ENCODE measurements around the gene RIPK3. TPM values are rescaled to one million over a fixed set of nuclear protein-coding genes. Genes with fewer than 3 reads are reported as not detected.

RIPK3 gene
- total and polyA plus RNA-seq, 8 donors, result 6.4 to 42.6 (median 13.5) TPM

GRCh38 chr14:24317141-24317928 is 22.5 kb downstream of the RIPK3 start:
- Histone ChIP-seq H3K27me3 (peaks cover 0 to 41% (median 4%) of the 10 kb centered on the region in 3 donors), H3K36me3 (peaks cover 0 to 5% (median 0%) of the 10 kb centered on the region in 4 donors), H3K27ac (peak overlapping the region in 2 of 5 donors; percentile 88 to 95), H3K4me1 (peaks cover 17 to 52% (median 31%) of the 10 kb centered on the region in 4 donors), H3K9me3 (no peaks in the 10 kb centered on the region), H3K4me3 (no peak overlapping the region)
- DNase-seq, result no peak
- intact Hi-C loops (cut with DNase I; ENCODE audit: low total_unique reads), result no loop called here
- WGBS, 5 donors, result 88 to 94% (median 91%) methylated on average over 3 of the region's 3 CpGs
- TF ChIP-seq POLR2AphosphoS5 (IDR thresholded peaks at IDR 0.05), result no peak

- Histone ChIP-seq H3K4me3 (peak overlapping the region in 1 of 4 donors; percentile 18), H3K36me3 (peaks cover 0 to 3% (median 0%) of the 10 kb centered on the region in 4 donors), H3K27me3 (peaks cover 0 to 41% (median 4%) of the 10 kb centered on the region in 3 donors), H3K27ac (peak overlapping the region; percentile 37 to 95 (median 66)), H3K9me3 (no peaks in the 10 kb centered on the region), H3K4me1 (peaks cover 24 to 60% (median 38%) of the 10 kb centered on the region in 4 donors)
- WGBS, 5 donors, result 43 to 68% (median 54%) methylated on average over 9 to 18 of the region's 18 CpGs
- DNase-seq, result no peak
- TF ChIP-seq EP300 (IDR thresholded peaks at IDR 0.05), result no peak
- no peak for TF ChIP-seq CTCF (IDR thresholded peaks at IDR 0.05)
- TF ChIP-seq POLR2AphosphoS5 (IDR thresholded peaks at IDR 0.05), result no peak
- TF ChIP-seq POLR2A (IDR thresholded peaks at IDR 0.05), result no peak
- intact Hi-C loops (cut with DNase I; ENCODE audit: low total_unique reads), result no loop called here
Measured at GRCh38 chr14:24316597-24316950, 23.2 kb downstream of the RIPK3 start.

GRCh38 chr14:24315807-24316596 is 23.8 kb downstream of the RIPK3 start:
- peak in 4 of 7 experiments; percentile 8 to 36 (median 22) for TF ChIP-seq CTCF (IDR thresholded peaks at IDR 0.05)
- TF ChIP-seq POLR2A (IDR thresholded peaks at IDR 0.05), result no peak
- peak in 2 of 3 donors; percentile 14 to 40 for TF ChIP-seq POLR2AphosphoS5 (IDR thresholded peaks at IDR 0.05)
- TF ChIP-seq EP300 (IDR thresholded peaks at IDR 0.05), result no peak
- intact Hi-C loops (cut with DNase I; ENCODE audit: low total_unique reads), result no loop called here
- Histone ChIP-seq H3K27ac (peak overlapping the region; percentile 37 to 95 (median 66)), H3K4me3 (peak overlapping the region in 2 of 4 donors; percentile 18 to 21), H3K27me3 (peaks cover 0 to 41% (median 4%) of the 10 kb centered on the region in 3 donors), H3K4me1 (peaks cover 30 to 65% (median 43%) of the 10 kb centered on the region in 4 donors), H3K9me3 (no peaks in the 10 kb centered on the region), H3K36me3 (no peaks in the 10 kb centered on the region)
- peak; percentile 77 to 80 for DNase-seq
- WGBS, 5 donors, result 25 to 46% (median 31%) methylated on average over 14 to 70 of the region's 70 CpGs

GRCh38 chr14:24315243-24315806 is 24.5 kb downstream of the RIPK3 start:
- Histone ChIP-seq H3K4me3 (peak overlapping the region in 2 of 4 donors; percentile 18 to 21), H3K27ac (peak overlapping the region; percentile 37 to 95 (median 66)), H3K27me3 (peaks cover 0 to 41% (median 4%) of the 10 kb centered on the region in 3 donors), H3K4me1 (peaks cover 35 to 72% (median 50%) of the 10 kb centered on the region in 4 donors), H3K9me3 (no peaks in the 10 kb centered on the region), H3K36me3 (no peaks in the 10 kb centered on the region)
- no peak for DNase-seq
- 71 to 84% (median 75%) methylated on average over 10 of the region's 10 CpGs for WGBS, 5 donors
- no peak for TF ChIP-seq POLR2A (IDR thresholded peaks at IDR 0.05)
- no peak for TF ChIP-seq CTCF (IDR thresholded peaks at IDR 0.05)
- no peak for TF ChIP-seq POLR2AphosphoS5 (IDR thresholded peaks at IDR 0.05)
- no peak for TF ChIP-seq EP300 (IDR thresholded peaks at IDR 0.05)
- intact Hi-C loops (cut with DNase I; ENCODE audit: low total_unique reads), result no loop called here
